ENCODE measurements around the gene PPP1R14C.

PPP1R14C gene

GRCh38 chr6:150288456-150288855 is 145.6 kb downstream of the PPP1R14C start:
- in situ Hi-C loops (cut with HindIII; ENCODE audit: low pct_unique_long_range_greater_than_20kb, low sequenced_read_pairs) = no loop called here
- TF ChIP-seq JUND (IDR thresholded peaks at IDR 0.05; ENCODE audit: low read depth) = no peak
- no peak for DNase-seq (ENCODE audit: low read depth in 1 of 2, low spot score in 1 of 2)

GRCh38 chr6:150289454-150290071 is 146.7 kb downstream of the PPP1R14C start:
- in situ Hi-C loops (cut with HindIII; ENCODE audit: low pct_unique_long_range_greater_than_20kb, low sequenced_read_pairs) = no loop called here
- no peak for TF ChIP-seq JUND (IDR thresholded peaks at IDR 0.05; ENCODE audit: low read depth)

GRCh38 chr6:150290429-150290828 is 147.6 kb downstream of the PPP1R14C start:
- no peak for DNase-seq (ENCODE audit: low read depth in 1 of 2, low spot score in 1 of 2)
- no peak for TF ChIP-seq JUND (IDR thresholded peaks at IDR 0.05; ENCODE audit: low read depth)
- in situ Hi-C loops (cut with HindIII; ENCODE audit: low pct_unique_long_range_greater_than_20kb, low sequenced_read_pairs) = no loop called here

More at GRCh38 chr6:150289454-150290071, 146.7 kb downstream of the PPP1R14C start:
- no peak for DNase-seq (ENCODE audit: low read depth in 1 of 2, low spot score in 1 of 2)

GRCh38 chr6:150291968-150292710 is 149.3 kb downstream of the PPP1R14C start:
- in situ Hi-C loops (cut with HindIII; ENCODE audit: low pct_unique_long_range_greater_than_20kb, low sequenced_read_pairs) = no loop called here
- no peak for TF ChIP-seq JUND (IDR thresholded peaks at IDR 0.05; ENCODE audit: low read depth)
- no peak for DNase-seq (ENCODE audit: low read depth in 1 of 2, low spot score in 1 of 2)

- DNase-seq (ENCODE audit: low read depth in 1 of 2, low spot score in 1 of 2) = no peak
- in situ Hi-C loops (cut with HindIII; ENCODE audit: low pct_unique_long_range_greater_than_20kb, low sequenced_read_pairs) = no loop called here
- no peak for TF ChIP-seq JUND (IDR thresholded peaks at IDR 0.05; ENCODE audit: low read depth)
These were observed 150.2 kb downstream of the PPP1R14C start for GRCh38 chr6:150293019-150293418.

- no peak for TF ChIP-seq JUND (IDR thresholded peaks at IDR 0.05; ENCODE audit: low read depth)
- in situ Hi-C loops (cut with HindIII; ENCODE audit: low pct_unique_long_range_greater_than_20kb, low sequenced_read_pairs) = no loop called here
- no peak for DNase-seq (ENCODE audit: low read depth in 1 of 2, low spot score in 1 of 2)
These were observed 150.8 kb downstream of the PPP1R14C start for GRCh38 chr6:150293423-150294173.

GRCh38 chr6:150296890-150297289 is 154.0 kb downstream of the PPP1R14C start:
- no peak for DNase-seq (ENCODE audit: low read depth in 1 of 2, low spot score in 1 of 2)
- TF ChIP-seq JUND (IDR thresholded peaks at IDR 0.05; ENCODE audit: low read depth) = no peak
- in situ Hi-C loops (cut with HindIII; ENCODE audit: low pct_unique_long_range_greater_than_20kb, low sequenced_read_pairs) = no loop called here

- DNase-seq (ENCODE audit: low read depth in 1 of 2, low spot score in 1 of 2) = no peak
- in situ Hi-C loops (cut with HindIII; ENCODE audit: low pct_unique_long_range_greater_than_20kb, low sequenced_read_pairs) = no loop called here
- no peak for TF ChIP-seq JUND (IDR thresholded peaks at IDR 0.05; ENCODE audit: low read depth)
These were observed 154.6 kb downstream of the PPP1R14C start for GRCh38 chr6:150297327-150298029.

- no peak for DNase-seq (ENCODE audit: low read depth in 1 of 2, low spot score in 1 of 2)
- in situ Hi-C loops (cut with HindIII; ENCODE audit: low pct_unique_long_range_greater_than_20kb, low sequenced_read_pairs) = no loop called here
- no peak for TF ChIP-seq JUND (IDR thresholded peaks at IDR 0.05; ENCODE audit: low read depth)
These were observed 155.2 kb downstream of the PPP1R14C start for GRCh38 chr6:150298030-150298380.

- DNase-seq (ENCODE audit: low read depth in 1 of 2, low spot score in 1 of 2) = no peak
- TF ChIP-seq JUND (IDR thresholded peaks at IDR 0.05; ENCODE audit: low read depth) = no peak
- in situ Hi-C loops (cut with HindIII; ENCODE audit: low pct_unique_long_range_greater_than_20kb, low sequenced_read_pairs) = no loop called here
These were observed 155.8 kb downstream of the PPP1R14C start for GRCh38 chr6:150298676-150299075.
